Activated CD4-positive, alpha-beta T cell treated with anti-CD3 and anti-CD28 coated beads, Interleukin-10, Interleukin-2, amounts not matched to agents 100 ng/mL and 50 ng/mL, durations not matched to agents 16 hours and 8 hours (primary cell): ENCODE results near the gene ANKS1B.
"Not testable (repeated sequence)": the region's sequence is repeated elsewhere in the genome, so short reads cannot be mapped to it uniquely, and the experiment has no call there.

Experiments
- DNase-seq: peaks from one replicate; pipeline ENCODE4 v3.0.0-alpha.2; 2020

The ANKS1B gene

DNA sequence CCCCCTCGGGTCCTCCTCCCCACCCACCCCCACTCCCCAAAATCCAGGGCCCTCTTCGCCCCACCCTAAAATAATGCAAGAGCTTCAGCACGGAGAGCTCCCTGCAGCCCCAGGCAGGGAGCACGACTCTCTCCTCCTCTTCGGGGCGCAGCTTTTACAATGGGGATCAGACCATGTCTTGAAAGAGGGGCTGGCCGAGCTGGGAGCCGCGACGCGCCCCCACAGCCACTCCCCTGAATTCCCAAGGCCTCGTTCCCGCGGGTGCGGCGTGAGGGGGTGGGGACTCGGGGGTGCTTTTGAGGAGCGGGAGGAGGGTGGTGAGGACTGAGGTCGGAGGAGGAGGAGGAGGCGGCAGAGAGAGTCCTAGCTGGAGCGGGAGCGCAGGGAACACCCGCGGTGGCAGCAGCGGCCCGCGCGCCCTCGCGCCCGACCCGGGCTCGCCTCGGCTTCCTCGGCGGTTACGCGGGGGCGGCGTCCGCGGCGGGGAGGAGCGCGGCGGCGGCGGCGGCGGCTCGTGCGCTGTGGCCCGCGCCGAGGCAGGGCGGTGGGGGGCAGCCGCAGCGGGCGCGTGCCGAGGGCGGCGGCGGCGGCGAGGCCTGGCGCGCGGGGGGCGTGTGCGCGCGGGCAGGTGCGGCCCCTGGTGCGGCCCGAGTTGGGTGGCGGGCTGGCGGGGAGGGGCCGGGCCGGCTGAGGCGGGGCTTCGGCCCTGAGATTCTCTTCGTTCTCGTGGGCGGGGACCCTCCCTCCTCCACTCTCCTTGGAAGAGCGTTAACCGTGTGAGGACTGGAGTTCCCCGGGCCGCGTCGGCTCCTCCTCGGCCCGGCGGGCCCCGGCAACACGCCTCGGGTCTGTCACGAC, at the start of gene ANKS1B:
ANKS1B (minus strand) TSS at position 666 of the 858 bp plus-strand sequence. CDS start 699 bp downstream, outside the sequence.
- peak; percentile 17 for DNase-seq

DNA sequence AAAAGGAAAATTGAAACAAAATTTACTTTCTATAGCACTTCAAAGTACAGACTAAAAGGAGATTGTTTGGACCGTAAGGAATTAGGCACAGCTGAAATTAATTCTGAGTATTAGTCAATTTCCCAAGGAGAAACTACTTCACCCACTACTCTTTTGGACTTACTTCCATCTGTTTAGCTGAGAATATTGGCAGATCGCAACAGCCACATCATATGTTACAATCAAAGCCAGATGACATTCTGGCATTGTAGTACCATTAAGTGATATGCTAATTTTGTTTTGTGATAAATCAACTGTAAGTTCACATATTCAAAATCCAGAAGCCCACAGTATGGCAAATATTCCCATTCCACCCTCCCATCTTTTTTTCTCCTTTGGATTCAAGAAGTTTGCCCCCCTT, 47.1 kb upstream of the ANKS1B start:
- DNase-seq = no peak

DNA sequence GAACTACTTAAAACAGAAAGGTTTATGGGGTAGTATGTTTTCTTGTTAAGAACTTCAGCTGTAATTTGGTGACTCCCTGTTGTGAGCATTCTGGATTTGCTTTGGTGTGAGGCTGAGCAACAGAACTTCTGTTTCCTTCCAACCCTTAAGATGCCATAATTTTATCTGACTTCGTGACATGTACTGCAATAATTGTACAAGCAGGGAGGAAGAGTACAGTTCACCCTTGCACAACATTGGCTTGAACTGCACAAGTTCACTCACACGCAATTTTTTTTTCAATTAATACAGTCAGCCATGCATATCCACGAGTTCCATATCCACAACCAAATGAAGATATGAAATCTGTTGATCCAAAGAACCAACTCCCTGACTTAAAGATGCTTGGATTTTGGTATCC, 42.9 kb upstream of the ANKS1B start:
- no peak for DNase-seq

DNA sequence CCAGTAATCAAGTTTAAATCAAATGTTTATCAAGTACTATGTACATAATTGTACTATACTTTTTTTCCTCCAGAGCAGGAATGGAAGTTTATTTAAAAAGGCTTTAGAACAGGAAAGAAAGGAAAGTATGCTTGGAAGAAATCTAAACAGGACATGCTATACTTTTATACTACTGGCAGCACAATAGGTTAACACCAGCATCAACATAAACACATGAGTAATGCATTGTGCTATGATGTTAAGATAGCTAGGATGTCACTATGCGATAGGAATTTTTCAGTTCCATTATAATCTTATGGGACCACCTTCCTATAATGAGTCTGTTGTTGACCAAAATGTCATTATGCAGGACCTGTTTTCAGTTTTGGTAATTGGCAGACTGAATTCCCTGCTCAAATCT, 41.5 kb upstream of the ANKS1B start:
- no peak for DNase-seq

DNA sequence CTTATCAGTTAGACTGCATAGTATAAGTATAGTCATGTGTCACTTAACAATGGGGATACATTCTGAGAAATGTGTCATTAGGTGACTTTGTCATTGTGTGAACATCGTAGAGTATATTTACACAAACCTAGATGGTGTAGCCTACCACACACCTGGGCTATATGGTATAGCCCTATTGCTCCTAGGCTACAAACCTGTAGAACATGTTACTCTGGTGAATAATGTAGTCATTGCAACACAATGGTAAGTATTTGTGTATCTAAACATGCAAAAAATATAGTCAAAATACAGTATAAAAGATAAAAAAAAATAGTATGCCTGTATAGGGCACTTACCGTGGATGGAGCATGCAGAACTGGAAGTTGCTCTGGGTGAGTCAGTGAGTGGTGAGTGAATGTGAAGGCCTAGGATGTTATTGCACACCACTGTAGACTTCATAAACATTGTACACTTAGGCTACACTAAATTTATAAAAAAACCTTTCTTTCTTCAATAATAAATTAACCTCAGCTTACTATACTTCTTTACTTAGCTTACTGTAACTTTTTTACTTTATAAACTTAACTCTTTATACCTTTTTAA, 40.3 kb upstream of the ANKS1B start:
- DNase-seq = no peak

DNA sequence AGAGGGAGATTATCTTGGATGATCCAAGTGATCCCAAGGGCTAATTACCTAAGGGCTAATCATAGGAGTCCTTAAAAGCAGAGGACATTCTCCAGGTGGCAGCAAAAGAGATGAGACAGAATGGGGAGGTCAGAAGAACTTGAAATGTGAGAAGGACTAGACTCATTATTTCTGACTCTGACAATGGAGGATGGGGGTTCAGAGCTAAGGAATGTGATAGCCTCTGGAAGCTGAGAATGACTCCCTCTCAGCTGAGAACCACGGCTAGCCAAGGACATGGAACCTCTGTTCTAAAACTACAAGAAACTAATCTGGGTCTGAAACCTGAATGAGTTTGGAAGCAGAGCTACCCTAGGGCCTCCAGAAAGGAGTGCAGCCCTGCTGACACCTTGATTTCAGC, 35.6 kb upstream of the ANKS1B start:
- no peak for DNase-seq

DNA sequence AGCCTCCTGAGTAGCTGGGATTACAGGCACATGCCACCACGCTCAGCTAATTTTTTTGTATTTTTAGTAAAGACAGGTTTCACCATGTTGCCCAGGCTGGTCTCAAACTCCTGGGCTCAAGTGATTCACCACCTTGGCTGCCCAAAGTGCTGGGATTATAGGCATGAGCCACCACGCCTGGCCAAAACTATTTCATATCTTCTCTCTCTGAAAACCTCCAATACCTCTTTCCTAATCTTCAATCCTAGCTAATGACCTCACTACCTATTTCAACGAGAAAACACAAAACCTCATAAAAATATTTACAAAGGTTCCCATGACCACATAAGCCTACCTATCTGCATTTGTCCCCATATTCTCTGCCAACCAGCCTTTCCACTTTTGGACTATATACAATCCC, 32.3 kb upstream of the ANKS1B start:
- DNase-seq = no peak

DNA sequence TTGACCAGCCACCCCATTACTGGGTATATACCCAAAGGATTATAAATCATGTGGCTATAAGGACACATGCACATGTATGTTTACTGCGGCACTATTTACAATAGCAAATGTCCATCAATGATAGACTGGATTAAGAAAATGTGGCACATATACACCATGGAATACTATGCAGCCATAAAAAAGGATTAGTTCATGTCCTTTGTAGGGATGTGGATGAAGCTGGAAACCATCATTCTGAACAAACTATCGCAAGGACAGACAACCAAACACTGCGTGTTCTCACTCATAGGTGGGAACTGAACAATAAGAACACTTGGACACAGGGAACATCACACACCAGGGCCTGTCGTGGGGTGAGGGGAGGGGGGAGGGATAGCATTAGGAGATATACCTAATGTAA, 31.6 kb upstream of the ANKS1B start:
- not testable (repeated sequence) for DNase-seq

DNA sequence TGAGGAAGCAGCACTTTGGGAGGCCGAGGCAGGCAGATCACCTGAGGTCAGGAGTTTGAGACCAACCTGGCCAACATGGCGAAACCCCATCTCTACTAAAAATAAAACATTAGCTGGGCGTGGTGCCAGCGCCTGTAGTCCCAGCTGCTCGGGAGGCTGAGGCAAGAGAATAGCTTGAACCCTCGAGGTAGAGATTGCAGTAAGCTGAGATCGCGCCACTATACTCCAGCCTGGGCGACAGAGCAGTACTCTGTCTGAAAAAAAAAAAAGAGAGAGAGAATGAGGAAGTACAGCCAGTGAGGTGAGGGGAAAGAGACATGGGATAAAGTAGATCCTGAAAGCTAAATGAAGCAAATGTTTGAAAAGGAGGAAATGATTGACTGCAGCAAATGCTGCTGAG, 21.1 kb upstream of the ANKS1B start:
- not testable (repeated sequence) for DNase-seq

DNA sequence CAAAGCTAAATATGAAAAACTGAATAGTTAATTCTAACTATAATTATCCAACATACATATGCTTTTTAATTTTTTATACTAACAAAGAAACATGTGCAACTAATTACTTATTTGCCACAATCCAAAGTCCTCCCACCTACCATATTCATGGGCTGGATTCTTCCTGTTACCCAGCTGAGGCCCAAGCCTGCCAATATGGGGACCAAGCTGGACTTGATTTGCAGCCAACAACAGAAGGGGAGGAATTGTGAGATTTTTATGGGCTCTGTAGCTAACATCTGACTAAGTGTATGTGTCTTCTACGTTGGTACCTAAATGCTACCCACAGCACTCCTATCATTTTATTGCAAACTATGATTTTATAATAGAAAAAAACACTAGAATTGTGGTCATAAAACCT, 13.1 kb upstream of the ANKS1B start:
- no peak for DNase-seq

DNA sequence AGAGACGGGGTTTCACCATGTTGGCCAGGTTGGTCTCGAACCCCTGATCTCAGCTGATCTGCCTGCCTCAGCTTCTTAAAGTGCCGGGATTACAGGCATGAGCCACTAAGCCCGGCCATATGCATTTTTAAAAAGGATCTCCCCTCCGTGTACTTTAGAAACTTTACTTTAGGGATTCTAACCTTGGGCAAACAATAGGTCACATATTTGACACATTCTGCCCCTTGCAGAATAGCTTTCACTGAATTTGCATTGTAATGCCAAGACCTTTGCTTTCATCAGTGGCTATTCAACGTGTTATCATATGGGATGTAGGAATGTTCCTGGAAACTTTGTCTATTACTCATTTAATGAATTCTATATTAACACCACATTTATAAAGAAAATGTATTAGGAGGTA, 11.4 kb upstream of the ANKS1B start:
- DNase-seq = no peak

DNA sequence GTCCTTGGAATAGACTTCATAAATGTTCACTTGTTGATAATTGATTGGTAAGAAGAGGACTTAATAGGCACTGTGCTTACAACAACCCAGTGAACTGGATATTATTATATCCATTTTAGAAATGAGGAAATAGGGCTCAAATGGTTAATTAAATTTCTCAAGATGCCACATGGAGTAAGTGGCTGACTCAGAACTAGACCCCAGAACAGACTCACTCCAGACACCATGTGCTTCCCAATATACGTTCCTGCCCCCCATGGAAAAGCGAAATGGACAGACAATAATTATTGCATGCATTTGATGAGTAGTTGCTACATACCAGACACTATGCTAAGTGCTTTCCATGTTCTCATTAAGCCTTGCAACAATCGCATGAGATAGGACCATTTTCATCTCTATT, 895 bp upstream of the ANKS1B start:
- no peak for DNase-seq

DNA sequence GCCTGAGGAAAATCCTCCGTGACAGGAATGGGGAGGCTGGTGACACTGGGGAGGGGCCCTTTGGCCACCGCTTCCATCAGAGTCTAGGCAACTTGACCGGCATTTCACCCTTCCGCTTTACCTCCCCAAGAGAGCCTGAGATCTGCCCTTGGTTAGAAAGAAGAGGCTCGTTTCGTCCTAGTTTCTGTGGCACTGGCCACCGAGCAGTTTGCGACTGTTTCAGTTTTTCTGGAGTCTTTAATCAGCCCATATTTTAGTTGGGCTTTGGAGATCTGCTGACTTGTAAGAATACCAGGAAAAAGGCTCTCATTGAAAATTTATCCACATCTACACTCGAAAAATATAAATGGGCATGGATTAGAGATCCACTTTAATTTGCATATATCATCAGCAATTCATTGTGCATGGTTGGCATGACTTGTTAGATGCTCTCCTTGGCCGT, 414 bp upstream of the ANKS1B start:
- no peak for DNase-seq

DNA sequence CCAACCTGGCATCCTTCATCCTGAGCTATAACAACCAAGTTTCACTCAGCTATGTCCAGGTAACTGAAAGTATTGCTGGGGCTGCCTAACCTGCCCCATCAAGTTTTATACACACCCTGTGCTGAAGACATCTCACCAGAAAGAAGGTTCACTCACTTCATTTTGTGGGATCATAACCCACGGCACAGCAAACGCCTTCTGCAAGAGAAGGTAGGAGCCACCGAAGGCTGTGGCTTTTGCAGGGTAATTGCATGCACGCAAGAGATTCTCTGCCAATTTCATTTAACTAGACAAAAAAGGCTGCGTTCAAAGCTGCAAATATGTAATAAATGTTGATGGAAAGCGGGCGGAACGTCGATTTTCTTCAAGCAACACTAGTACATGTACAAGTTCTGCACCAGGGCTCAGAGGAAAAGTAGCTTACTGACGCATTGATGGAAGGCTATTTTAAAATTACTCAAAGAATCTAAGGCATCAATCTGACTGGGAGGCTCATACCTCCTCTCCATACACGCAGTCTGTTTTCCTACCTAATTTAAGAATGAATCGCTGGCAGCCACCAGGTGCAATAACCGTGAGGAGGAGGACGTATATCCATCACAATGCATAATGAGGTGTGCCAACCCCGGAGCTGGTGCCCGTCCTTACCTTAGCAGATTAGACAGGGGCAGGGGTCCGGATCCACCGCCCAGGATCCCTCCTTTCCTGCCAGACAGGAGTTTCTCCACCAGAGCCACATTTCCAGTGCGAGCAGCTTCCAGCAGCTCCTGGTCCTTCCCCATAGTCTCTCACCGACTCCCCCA, 1.1 kb downstream of the ANKS1B start:
- no peak for DNase-seq

DNA sequence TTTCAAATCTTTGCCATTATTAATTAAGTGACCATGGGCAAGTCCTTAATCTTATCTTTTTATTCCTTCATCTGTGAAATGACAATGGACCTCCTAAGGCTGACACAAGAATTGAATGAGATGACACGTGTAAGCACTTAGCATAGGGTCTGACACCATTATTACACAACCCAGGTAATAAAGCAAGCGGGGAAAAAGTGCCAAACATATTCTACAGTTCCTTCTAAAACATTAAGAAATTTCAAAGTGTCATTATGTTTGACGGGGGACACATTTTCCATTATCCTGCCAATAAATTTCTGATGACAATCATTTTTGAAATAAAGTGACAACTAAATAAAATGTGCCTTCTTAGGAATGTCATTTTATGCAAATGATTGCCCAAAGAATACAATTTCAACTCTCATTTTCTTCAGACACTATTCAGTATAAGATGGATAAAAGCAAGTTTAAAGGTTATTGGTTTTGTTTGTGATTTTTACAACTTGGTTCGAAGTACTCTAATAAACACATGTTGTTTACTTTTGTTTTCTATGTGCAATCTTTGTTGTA, 3.0 kb downstream of the ANKS1B start:
- DNase-seq = no peak

DNA sequence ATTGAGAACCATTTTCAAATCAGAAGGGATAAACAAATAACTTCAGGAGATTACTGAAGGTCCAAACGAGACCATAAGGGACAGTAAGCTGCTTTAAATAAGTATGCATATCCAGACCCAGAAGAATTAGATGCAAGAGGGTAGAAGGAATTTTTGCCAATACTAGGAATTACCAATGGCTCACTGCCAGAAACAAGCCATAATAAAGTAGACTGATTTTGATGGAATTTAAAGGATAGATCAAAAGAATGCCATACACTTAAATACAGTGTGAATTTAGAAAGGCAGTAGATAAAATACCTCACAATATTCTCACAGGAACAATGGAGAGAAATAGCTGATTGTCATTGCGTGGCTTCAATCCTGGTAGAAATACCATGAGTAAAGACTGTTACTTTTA, 5.3 kb downstream of the ANKS1B start:
- DNase-seq = no peak

DNA sequence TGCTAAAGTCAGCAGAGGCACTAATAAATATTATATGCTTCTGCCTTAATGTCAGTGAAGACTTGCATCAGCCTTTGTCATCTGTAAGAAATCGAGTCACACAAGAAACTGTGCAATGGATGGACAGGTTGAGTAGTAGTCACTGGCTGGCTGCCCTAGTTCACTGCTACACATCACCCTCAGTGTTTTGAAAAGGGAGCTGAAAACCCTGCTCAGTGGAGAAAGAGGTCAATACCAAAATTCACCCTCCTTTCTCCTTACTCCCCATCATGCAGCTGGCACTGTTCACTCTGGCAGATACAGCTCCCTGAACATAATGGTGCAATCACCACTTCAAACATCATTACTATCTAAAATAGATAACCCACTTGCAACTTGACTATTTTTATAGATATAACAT, 6.6 kb downstream of the ANKS1B start:
- no peak for DNase-seq

DNA sequence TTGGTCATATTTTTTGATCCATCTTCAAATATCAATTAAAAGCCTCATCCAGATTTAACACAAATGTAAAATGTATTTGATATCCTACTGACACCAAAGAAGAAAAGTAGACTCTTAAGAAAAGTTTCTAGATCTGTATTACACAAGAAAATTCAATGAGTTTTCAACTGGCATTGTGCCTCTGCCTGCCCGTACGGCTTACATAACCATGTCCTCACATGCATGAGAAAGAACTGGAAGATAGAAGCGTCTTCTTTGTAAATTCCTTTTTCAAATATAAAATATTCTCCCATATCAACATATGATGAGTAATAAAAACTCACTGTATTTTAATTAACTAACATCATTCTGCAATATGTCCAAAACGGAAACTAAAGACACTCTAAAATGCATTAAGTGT, 7.2 kb downstream of the ANKS1B start:
- DNase-seq = no peak

DNA sequence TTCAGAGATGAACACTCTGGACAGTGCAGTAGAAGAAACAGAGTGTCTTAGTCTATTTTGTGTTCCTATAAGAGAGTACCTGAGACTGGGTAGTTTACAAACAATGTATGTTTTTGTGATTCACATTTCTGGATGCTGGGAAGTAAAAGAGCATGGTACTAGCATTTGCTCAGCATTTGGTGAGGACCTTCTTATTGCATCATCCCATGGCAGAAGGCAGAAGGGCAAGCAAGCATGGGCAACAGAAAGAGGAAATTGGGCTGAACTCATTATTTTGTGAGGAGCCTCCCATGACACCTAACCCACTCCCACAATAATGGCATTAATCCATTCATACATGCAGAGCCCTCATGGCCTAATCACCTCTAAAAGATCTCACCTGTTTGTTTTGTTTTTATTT, 8.0 kb downstream of the ANKS1B start:
- DNase-seq = no peak

DNA sequence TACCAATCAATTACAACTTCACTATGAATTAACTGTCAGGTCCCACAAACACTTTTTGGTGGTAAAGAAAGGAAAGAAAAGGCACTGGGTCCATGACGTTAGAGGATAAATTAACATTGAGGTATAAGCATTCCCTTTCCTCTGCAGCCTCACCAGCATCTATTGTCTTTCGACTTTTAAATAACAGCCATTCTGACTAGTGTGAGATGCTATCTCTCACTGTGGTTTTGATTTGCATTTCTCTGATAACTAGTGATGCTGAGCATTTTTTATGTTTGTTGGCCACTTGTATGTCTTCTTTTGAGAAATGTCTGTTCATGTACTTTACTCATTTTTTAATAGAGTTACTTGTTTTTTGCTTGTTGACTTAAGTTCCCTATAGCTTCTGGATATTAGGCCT, 9.4 kb downstream of the ANKS1B start:
- no peak for DNase-seq

DNA sequence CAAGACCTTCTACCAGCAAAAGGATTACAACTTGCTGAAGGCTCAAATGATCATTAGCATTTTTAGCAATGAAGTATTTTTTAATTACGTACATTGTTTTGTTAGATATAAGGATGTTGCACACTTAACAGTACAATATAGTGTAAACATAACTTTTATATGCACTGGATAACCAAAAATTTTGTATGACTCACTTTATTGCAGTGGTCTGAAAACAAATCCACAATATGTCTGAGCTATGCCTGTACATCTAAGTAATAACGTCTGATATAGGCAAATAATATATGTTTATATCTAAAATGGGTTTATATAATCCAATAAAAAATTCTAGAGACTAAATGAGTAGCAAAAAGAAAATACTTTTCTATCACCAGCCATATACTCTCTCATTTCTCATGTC, 10.6 kb downstream of the ANKS1B start:
- no peak for DNase-seq

DNA sequence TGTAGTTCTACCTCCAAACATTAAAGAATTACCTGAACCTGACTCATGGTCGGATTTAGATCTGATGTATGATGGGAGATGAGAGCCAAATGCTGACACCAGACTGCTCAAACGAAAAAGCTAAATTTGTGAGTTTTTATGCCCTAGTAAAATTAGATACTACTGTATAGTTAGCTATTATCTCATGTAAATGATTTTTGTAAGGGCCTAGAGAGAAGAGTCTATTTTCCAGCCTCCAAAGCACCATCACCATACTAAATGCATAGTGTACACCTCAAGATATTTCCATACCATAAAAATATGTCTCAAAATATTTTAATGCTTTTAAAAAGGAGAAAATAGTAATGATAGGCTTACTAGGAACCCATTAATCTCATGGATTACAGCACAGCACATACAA, 18.3 kb downstream of the ANKS1B start:
- DNase-seq = no peak

DNA sequence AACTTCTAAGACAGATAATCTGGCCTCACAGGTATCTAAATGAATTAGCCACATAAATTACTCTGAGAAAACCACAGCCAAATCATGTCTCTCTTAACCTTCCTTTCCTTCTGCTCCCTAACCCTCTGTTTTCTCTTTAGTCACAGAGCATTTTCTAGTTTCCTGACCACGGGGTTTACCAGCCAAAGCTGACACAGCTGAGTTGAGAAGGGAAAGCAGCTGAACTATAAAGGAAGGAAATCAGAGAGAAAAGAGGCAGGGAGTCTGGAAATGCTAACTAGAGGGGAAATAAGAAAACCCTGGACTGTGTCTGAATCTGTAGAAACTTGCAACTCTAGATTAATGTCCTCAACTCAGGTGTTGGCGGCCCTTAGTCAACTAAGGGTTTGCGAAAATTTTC, 24.4 kb downstream of the ANKS1B start:
- no peak for DNase-seq
